C4-2B (cell line): Measurements from ENCODE around the gene COX4I1.

ENCODE experiments used
- H3K27ac ChIP-seq: fragments of 450-650 bp; 2 replicates; pipeline ENCODE4 v1.5.1; 2017
- ZFX ChIP-seq: fragments of 450-650 bp; IDR thresholded peaks from 2 replicates; pipeline ENCODE4 v1.6.1; 2017
- TF ChIP-seq, protein P1 (sequence below): fragments of 450-650 bp; conservative IDR thresholded peaks from 2 replicates; pipeline ENCODE4 v1.5.1; 2017; ENCODE audit warnings: mild to moderate bottlenecking

COX4I1 gene

DNA sequence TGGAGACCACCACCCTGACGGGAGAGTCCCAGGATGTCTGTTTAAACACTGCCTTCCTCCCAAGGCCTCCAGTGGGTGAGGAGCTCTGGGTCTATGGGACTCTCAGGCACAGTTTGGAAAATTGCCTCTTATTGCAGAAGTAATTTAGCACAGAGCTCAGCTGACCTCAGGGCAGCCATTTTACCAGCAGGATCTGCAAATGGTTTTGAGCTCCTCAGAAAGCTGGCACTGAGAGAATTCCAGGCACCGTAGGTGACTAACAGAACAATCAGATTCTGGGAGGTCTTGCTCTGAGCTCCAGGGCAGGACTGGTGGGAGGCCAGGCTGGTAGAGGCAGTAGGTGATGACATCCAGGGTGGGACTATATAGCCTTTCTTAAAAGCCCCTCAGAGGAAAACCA lies 31.3 kb upstream of the COX4I1 start:
- no peak overlapping the region for H3K27ac ChIP-seq
- TF ChIP-seq ZFX = no peak
- TF ChIP-seq, protein P1, sequence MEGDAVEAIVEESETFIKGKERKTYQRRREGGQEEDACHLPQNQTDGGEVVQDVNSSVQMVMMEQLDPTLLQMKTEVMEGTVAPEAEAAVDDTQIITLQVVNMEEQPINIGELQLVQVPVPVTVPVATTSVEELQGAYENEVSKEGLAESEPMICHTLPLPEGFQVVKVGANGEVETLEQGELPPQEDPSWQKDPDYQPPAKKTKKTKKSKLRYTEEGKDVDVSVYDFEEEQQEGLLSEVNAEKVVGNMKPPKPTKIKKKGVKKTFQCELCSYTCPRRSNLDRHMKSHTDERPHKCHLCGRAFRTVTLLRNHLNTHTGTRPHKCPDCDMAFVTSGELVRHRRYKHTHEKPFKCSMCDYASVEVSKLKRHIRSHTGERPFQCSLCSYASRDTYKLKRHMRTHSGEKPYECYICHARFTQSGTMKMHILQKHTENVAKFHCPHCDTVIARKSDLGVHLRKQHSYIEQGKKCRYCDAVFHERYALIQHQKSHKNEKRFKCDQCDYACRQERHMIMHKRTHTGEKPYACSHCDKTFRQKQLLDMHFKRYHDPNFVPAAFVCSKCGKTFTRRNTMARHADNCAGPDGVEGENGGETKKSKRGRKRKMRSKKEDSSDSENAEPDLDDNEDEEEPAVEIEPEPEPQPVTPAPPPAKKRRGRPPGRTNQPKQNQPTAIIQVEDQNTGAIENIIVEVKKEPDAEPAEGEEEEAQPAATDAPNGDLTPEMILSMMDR = no peak

DNA sequence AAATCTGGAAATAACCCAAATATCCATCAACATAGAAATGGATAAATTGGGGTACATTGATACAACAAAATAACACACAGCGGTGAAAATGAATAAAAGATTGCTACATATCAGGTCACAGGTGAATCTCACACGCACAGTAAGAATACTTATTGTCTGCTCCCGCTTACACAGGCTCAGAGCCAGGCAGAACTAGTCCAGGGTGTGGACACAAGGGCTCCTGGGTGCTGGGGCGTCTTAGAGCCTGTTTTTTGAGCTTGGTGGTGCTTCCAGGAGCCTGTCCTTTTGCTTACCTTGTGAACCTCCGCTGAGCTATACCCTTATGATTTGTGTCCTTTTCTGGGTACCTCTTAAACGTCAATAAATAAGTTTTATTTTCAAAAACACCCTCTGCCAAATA lies 28.8 kb upstream of the COX4I1 start:
- no peak overlapping the region for H3K27ac ChIP-seq
- TF ChIP-seq, protein P1 = no peak
- no peak for TF ChIP-seq ZFX

DNA sequence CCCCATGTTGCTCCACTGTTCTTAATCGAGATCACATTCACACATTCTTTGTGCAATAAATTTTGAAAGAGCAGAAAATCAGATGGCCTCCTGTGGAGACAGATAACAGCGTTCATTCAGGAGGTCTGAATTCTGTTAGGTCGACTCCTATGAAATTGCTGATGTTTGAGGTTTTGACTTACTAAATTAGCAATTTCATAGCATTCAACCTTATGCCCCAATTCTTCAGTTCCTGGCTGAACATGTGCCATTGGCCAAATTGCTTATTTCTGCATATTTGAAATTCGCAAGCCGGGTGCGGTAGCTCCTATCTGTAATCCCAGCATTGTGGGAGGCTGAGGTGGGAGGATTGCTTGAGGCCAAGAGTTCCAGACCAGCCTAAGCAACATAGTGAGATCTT lies 26.5 kb upstream of the COX4I1 start:
- no peak for TF ChIP-seq ZFX
- TF ChIP-seq, protein P1 = no peak
- no peak overlapping the region for H3K27ac ChIP-seq

DNA sequence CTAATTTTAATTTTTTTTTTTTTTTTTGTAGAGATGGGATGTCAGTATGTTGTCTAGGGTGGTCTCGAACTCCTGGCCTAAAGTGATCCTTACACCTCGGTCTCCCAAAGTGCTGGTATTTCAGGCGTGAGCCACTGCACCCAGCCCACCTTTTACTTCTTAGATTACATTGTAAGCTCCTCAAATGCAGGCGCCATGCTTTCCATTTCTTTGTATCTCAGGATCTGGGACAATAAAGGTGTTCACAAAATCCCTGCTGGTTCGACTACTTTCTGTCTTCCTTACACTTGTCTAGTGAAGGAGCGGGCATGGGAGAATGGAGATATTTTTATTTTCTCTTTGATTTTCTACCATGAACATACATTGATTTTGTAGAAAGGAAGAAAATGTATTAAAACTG lies 25.4 kb upstream of the COX4I1 start:
- TF ChIP-seq ZFX = no peak
- TF ChIP-seq, protein P1 = no peak
- H3K27ac ChIP-seq = no peak overlapping the region

DNA sequence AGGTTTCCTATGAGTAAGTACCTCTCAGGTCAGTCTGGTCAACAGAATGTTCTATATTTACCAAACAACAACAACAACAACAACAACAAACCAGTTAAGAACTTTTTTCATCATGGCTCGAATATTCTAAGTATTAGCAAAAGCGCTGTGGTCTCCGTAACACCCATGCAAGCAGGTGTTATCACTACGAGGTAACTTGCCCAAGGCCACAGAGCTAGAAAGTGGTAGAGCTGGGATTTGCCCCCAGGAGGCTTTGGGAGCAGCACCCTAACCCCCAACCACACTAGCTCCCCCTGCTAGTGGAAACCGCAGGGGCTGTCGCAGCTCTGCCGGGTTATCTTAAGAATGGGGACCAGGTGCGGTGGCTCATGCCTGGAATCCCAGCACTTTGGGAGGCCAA lies 24.7 kb upstream of the COX4I1 start:
- TF ChIP-seq, protein P1 = no peak
- no peak for TF ChIP-seq ZFX
- H3K27ac ChIP-seq = no peak overlapping the region

DNA sequence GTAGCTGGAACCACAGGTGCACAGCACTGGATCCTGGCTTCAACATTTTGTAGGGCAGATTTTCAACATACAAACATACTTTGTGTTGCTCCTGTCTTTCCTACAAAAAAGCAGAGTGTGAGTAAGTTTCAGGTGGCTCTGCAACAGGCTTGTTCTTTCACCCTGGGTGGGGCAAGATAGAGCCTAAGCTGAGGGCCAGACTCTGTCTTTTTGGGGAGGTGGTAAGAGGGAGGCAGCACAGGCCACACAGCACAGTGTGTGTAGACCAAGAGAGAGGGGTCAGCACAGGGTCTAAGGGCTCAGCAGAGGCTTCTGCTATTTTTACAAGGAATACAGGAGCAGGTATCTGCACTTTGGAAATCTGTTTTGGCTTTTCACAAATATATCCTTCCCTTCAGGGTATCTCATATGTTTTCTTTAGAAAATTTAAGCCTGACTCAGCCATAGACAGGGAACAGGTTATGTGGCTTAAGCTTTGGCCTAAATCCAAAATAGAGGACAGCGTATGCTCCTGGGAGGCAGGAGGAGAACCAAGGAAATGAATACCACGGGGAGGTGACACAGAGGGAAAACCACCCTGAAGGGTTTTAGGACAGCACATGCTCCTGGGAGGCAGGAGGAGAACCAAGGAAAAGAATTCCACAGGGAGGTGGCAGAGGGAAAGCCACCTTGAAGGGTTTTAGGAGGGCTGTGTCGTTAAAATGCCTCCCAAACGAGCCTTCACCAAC lies 21.7 kb upstream of the COX4I1 start:
- TF ChIP-seq, protein P1 = no peak
- no peak for TF ChIP-seq ZFX
- peak overlapping the region; percentile 67 for H3K27ac ChIP-seq

DNA sequence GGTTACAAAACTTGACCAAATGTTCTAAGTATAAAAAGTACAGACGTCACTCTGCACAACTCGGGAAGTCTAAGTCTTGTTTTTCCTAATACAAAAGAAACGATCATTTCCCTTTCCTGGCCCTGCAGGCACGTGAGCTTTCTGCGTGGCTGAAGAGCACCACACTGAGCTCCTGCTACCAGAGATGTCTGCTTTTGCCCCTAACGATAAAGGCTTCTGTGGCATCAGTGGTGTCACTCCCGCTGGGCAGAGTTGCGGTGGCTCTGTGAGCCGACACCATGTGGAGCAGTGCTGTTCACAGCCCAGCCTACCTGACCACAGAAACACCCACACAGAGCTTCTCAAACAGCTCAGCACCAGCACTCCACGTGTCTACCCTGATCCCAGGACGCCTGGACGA lies 20.6 kb upstream of the COX4I1 start:
- TF ChIP-seq, protein P1 = no peak
- no peak for TF ChIP-seq ZFX
- H3K27ac ChIP-seq = no peak overlapping the region
